HL-60 (cell line): ENCODE measurements around the gene SCAMP3.

Source experiments
- DNase-seq, 2 experiments: peaks; one replicate each; pipeline ENCODE4 v3.0.0-alpha.2; 2010 to 2020; ENCODE audit warnings: low read depth in 1 of 2, low spot score in 1 of 2
- H3K27ac ChIP-seq: fragments of 250-450 bp; sonication (Bioruptor Pico); replicated peaks from 2 replicates; pipeline ENCODE4 v1.5.1; 2020; ENCODE audit warnings: mild to moderate bottlenecking, moderate library complexity
- H3K27me3 ChIP-seq: fragments of 250-450 bp; sonication (Bioruptor Pico); 2 replicates; pipeline ENCODE4 v1.5.1; 2021; ENCODE audit warnings: mild to moderate bottlenecking, moderate library complexity; ENCODE audit not compliant: insufficient read depth, poor library complexity, severe bottlenecking
- H3K4me3 ChIP-seq: replicated peaks from 2 replicates; pipeline ENCODE4 v1.5.1; 2011; ENCODE audit warnings: mild to moderate bottlenecking, control low read depth, low read length; ENCODE audit not compliant: insufficient read depth
- GABPA ChIP-seq: IDR thresholded peaks from 2 replicates; pipeline ENCODE4 v1.6.1; 2012; ENCODE audit warnings: low read depth
- POLR2AphosphoS5 ChIP-seq: IDR thresholded peaks from 2 replicates; pipeline ENCODE4 v1.6.1; 2012; ENCODE audit warnings: low read depth
- SPI1 ChIP-seq: IDR thresholded peaks from 2 replicates; pipeline ENCODE4 v1.6.1; 2012; ENCODE audit warnings: low read depth, mild to moderate bottlenecking, borderline replicate concordance
- TF ChIP-seq, protein P1 (sequence below): IDR thresholded peaks from one replicate; pipeline ENCODE4 v1.5.1; 2011; ENCODE audit warnings: low read length, control low read depth, inconsistent platforms; ENCODE audit not compliant: insufficient read depth
- TF ChIP-seq, protein P2 (sequence below): IDR thresholded peaks from 2 replicates; pipeline ENCODE4 v1.6.1; 2012; ENCODE audit warnings: low read depth; ENCODE audit not compliant: insufficient replicate concordance

The SCAMP3 gene

DNA sequence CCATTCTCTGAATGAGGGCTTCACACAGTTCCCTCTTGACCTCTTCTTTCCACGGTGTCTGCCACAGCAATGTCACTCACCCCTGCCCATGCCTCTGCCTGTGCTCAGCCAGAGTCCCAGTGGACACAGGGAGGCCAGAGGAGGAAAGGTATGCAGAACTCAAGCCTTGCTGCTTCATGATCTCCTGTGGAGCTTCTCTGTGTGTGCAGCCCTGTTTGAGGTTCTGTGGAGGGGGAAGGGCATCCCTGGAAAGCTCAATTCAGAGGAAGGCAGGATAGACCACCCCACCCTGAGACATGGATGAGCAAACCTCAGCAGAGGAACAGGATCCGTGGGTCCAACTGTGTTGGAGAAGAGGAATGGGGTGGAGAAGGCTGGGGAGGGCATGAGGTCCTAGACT, 17.1 kb upstream of the SCAMP3 start:
- Histone ChIP-seq H3K27me3 (no peaks in the 10 kb centered on the region), H3K4me3 (no peak overlapping the region), H3K27ac (no peak overlapping the region)
- no peak for DNase-seq
- TF ChIP-seq, protein P1, sequence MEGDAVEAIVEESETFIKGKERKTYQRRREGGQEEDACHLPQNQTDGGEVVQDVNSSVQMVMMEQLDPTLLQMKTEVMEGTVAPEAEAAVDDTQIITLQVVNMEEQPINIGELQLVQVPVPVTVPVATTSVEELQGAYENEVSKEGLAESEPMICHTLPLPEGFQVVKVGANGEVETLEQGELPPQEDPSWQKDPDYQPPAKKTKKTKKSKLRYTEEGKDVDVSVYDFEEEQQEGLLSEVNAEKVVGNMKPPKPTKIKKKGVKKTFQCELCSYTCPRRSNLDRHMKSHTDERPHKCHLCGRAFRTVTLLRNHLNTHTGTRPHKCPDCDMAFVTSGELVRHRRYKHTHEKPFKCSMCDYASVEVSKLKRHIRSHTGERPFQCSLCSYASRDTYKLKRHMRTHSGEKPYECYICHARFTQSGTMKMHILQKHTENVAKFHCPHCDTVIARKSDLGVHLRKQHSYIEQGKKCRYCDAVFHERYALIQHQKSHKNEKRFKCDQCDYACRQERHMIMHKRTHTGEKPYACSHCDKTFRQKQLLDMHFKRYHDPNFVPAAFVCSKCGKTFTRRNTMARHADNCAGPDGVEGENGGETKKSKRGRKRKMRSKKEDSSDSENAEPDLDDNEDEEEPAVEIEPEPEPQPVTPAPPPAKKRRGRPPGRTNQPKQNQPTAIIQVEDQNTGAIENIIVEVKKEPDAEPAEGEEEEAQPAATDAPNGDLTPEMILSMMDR: no peak

- no peak for DNase-seq
- Histone ChIP-seq H3K4me3 (no peak overlapping the region), H3K27me3 (no peaks in the 10 kb centered on the region), H3K27ac (no peak overlapping the region)
- TF ChIP-seq SPI1: no peak
- TF ChIP-seq, protein P2, sequence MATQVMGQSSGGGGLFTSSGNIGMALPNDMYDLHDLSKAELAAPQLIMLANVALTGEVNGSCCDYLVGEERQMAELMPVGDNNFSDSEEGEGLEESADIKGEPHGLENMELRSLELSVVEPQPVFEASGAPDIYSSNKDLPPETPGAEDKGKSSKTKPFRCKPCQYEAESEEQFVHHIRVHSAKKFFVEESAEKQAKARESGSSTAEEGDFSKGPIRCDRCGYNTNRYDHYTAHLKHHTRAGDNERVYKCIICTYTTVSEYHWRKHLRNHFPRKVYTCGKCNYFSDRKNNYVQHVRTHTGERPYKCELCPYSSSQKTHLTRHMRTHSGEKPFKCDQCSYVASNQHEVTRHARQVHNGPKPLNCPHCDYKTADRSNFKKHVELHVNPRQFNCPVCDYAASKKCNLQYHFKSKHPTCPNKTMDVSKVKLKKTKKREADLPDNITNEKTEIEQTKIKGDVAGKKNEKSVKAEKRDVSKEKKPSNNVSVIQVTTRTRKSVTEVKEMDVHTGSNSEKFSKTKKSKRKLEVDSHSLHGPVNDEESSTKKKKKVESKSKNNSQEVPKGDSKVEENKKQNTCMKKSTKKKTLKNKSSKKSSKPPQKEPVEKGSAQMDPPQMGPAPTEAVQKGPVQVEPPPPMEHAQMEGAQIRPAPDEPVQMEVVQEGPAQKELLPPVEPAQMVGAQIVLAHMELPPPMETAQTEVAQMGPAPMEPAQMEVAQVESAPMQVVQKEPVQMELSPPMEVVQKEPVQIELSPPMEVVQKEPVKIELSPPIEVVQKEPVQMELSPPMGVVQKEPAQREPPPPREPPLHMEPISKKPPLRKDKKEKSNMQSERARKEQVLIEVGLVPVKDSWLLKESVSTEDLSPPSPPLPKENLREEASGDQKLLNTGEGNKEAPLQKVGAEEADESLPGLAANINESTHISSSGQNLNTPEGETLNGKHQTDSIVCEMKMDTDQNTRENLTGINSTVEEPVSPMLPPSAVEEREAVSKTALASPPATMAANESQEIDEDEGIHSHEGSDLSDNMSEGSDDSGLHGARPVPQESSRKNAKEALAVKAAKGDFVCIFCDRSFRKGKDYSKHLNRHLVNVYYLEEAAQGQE: no peak
Observed at GRCh38 chr1:155278689-155279160, 16.6 kb upstream of the SCAMP3 start.

- peak; percentile 57 to 66 for DNase-seq
- Histone ChIP-seq H3K27ac (no peak overlapping the region), H3K27me3 (no peaks in the 10 kb centered on the region)
Observed at GRCh38 chr1:155277902-155278688, 15.9 kb upstream of the SCAMP3 start.

More at GRCh38 chr1:155277902-155278688, 15.9 kb upstream of the SCAMP3 start:
- TF ChIP-seq, protein P1: peak; percentile 28
- TF ChIP-seq GABPA: no peak
- no peak for TF ChIP-seq POLR2AphosphoS5
- TF ChIP-seq, protein P2: peak; percentile 94
- no peak for TF ChIP-seq SPI1
- peak overlapping the region; percentile 67 for H3K4me3 ChIP-seq
